ENCODE results near the gene CIDEC. TPM values are rescaled to one million over a fixed set of nuclear protein-coding genes. Genes with fewer than 3 reads are reported as not detected.
"Not testable (repeated sequence)": the region's sequence is repeated elsewhere in the genome, so short reads cannot be mapped to it uniquely, and the experiment has no call there.

CIDEC gene
- total RNA-seq, 3 donors from 2014 or later, result 10.4 to 49.0 (median 14.9) TPM

GRCh38 chr3:9876991-9877390 is 3.1 kb downstream of the CIDEC start:
- H3K36me3 ChIP-seq (ENCODE audit: low read depth), result no peaks in the 10 kb centered on the region
- no peak for TF ChIP-seq CTCF (IDR thresholded peaks at IDR 0.05)
- no peaks in the 10 kb centered on the region for H3K4me1 ChIP-seq (ENCODE audit: low read depth)
- ATAC-seq, result no peak
- no peak for DNase-seq
- no peaks in the 10 kb centered on the region for H3K9me3 ChIP-seq
- H3K4me3 ChIP-seq, result no peak overlapping the region
- intact Hi-C loops (cut with DNase I, micrococcal nuclease), result no loop called here

DNA sequence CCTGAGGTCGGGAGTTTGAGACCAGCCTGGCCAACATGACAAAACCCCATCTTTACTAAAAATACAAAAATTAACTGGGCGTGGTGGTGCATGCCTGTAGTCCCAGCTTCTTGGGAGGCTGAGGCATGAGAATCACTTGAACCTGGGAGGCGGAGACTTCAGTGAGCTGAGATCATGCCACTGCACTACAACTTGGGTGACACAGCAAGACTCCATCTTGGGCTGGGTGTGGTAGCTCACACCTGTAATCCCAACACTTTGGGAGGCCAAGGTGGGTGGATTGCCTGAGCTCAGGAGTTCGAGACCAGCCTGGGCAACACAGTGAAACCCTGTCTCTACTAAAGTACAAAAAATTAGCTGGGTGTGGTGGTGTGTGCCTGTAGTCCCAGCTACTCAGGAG is 3.8 kb downstream of the CIDEC start:
- DNase-seq; H3K9me3 ChIP-seq; H3K4me1 ChIP-seq (ENCODE audit: low read depth); ATAC-seq; intact Hi-C loops (cut with DNase I, micrococcal nuclease); H3K36me3 ChIP-seq (ENCODE audit: low read depth); H3K4me3 ChIP-seq: not testable (repeated sequence)

GRCh38 chr3:9875448-9875847 is 4.6 kb downstream of the CIDEC start:
- ATAC-seq, result no peak
- intact Hi-C loops (cut with DNase I, micrococcal nuclease), result no loop called here
- H3K9me3 ChIP-seq, result no peaks in the 10 kb centered on the region
- no peaks in the 10 kb centered on the region for H3K4me1 ChIP-seq (ENCODE audit: low read depth)
- no peaks in the 10 kb centered on the region for H3K36me3 ChIP-seq (ENCODE audit: low read depth)
- H3K4me3 ChIP-seq, result no peak overlapping the region
- no peak for TF ChIP-seq CTCF (IDR thresholded peaks at IDR 0.05)
- DNase-seq, result no peak

- H3K9me3 ChIP-seq; H3K36me3 ChIP-seq (ENCODE audit: low read depth); intact Hi-C loops (cut with DNase I, micrococcal nuclease); ATAC-seq; H3K4me3 ChIP-seq; DNase-seq; H3K4me1 ChIP-seq (ENCODE audit: low read depth): not testable (repeated sequence)
These were observed 8.0 kb downstream of the CIDEC start for GRCh38 chr3:9872067-9872466.

- no peak for DNase-seq
- TF ChIP-seq CTCF (IDR thresholded peaks at IDR 0.05), result no peak
- intact Hi-C loops (cut with DNase I, micrococcal nuclease), result no loop called here
These were observed 9.1 kb downstream of the CIDEC start for GRCh38 chr3:9870978-9871377.

GRCh38 chr3:9869955-9870354 is 10.1 kb downstream of the CIDEC start:
- DNase-seq, result no peak

More at GRCh38 chr3:9870978-9871377, 9.1 kb downstream of the CIDEC start:
- no peak for ATAC-seq
- no peaks in the 10 kb centered on the region for H3K9me3 ChIP-seq
- no peaks in the 10 kb centered on the region for H3K4me1 ChIP-seq (ENCODE audit: low read depth)
- H3K4me3 ChIP-seq, result no peak overlapping the region
- no peaks in the 10 kb centered on the region for H3K36me3 ChIP-seq (ENCODE audit: low read depth)

More at GRCh38 chr3:9869955-9870354, 10.1 kb downstream of the CIDEC start:
- ATAC-seq, result no peak
- Histone ChIP-seq H3K9me3 (no peaks in the 10 kb centered on the region), H3K36me3 (ENCODE audit: low read depth) (no peaks in the 10 kb centered on the region), H3K4me1 (ENCODE audit: low read depth) (no peaks in the 10 kb centered on the region), H3K4me3 (no peak overlapping the region)
- TF ChIP-seq CTCF (IDR thresholded peaks at IDR 0.05), result no peak
- intact Hi-C loops (cut with DNase I, micrococcal nuclease), result no loop called here
